SJSA1 (cell line): ENCODE data around the gene CD86. TPM values are rescaled to one million over a fixed set of nuclear protein-coding genes. Genes with fewer than 3 reads are reported as not detected.

Experiments
- DNase-seq, 2 experiments: peaks; one replicate each; pipeline ENCODE4 v3.0.0-alpha.2; 2015 to 2020; ENCODE audit warnings: low spot score in 2 of 2, low read depth in 1 of 2
- H3K27ac ChIP-seq: fragments of 250-450 bp; sonication (Bioruptor Pico); 2 replicates; pipeline ENCODE4 v1.5.1; 2020; ENCODE audit warnings: mild to moderate bottlenecking, moderate library complexity
- H3K27me3 ChIP-seq: fragments of 250-450 bp; sonication (Bioruptor Pico); replicated peaks from 2 replicates; pipeline ENCODE4 v1.5.1; 2020; ENCODE audit warnings: mild to moderate bottlenecking, moderate library complexity
- H3K36me3 ChIP-seq: fragments of 250-450 bp; sonication (Bioruptor Pico); 2 replicates; pipeline ENCODE4 v1.5.1; 2020; ENCODE audit warnings: mild to moderate bottlenecking
- H3K4me1 ChIP-seq: fragments of 250-450 bp; sonication (Bioruptor Pico); replicated peaks from 2 replicates; pipeline ENCODE4 v1.6.1; 2021; ENCODE audit warnings: mild to moderate bottlenecking
- H3K4me3 ChIP-seq: fragments of 250-450 bp; sonication (Bioruptor Pico); 2 replicates; pipeline ENCODE4 v1.5.1; 2020; ENCODE audit warnings: mild to moderate bottlenecking
- H3K9me3 ChIP-seq: fragments of 250-450 bp; sonication (Bioruptor Pico); replicated peaks from 2 replicates; pipeline ENCODE4 v1.5.1; 2020; ENCODE audit warnings: mild to moderate bottlenecking
- total RNA-seq: library from RNA; depleted of rRNA; stranded (reverse); fragments of >200 nt; shearing (Covaris generic); gene quantifications from 2 replicates; pipeline ENCODE4 v1.2.3, GENCODE V29; 2014; rRNA removed

The CD86 gene, protein sequence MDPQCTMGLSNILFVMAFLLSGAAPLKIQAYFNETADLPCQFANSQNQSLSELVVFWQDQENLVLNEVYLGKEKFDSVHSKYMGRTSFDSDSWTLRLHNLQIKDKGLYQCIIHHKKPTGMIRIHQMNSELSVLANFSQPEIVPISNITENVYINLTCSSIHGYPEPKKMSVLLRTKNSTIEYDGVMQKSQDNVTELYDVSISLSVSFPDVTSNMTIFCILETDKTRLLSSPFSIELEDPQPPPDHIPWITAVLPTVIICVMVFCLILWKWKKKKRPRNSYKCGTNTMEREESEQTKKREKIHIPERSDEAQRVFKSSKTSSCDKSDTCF
- total RNA-seq, result not detected in 2 replicates

DNA sequence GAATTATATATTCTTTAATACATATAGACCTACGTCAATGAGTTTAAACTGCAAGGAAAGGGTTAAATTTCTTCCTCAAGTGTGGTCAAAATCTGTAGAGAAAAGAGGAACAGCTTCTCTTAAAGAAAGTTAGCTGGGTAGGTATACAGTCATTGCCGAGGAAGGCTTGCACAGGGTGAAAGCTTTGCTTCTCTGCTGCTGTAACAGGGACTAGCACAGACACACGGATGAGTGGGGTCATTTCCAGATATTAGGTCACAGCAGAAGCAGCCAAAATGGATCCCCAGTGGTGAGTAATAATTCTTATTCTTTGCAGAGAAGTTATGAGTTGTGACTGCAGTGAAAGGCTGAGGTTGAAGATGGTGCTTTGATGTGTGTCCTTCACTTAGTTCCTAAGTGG lies at the start of gene CD86:
Gene CD86, plus strand, starts transcription at position 148 of the 400 bp plus-strand sequence. Its CDS starts 128 bp downstream, at position 276.
- H3K4me1 ChIP-seq, result no peaks in the 10 kb centered on the region
- no peaks in the 10 kb centered on the region for H3K27me3 ChIP-seq
- no peaks in the 10 kb centered on the region for H3K9me3 ChIP-seq
- no peaks in the 10 kb centered on the region for H3K36me3 ChIP-seq
- no peak for DNase-seq
- no peak within 1 kb of the TSS for H3K27ac ChIP-seq
- H3K4me3 ChIP-seq, result no peak within 1 kb of the TSS

- no peak for DNase-seq
- H3K36me3 ChIP-seq, result no peaks in the 10 kb centered on the region
- H3K27ac ChIP-seq, result no peak overlapping the region
- no peaks in the 10 kb centered on the region for H3K4me1 ChIP-seq
- no peaks in the 10 kb centered on the region for H3K27me3 ChIP-seq
- no peaks in the 10 kb centered on the region for H3K9me3 ChIP-seq
- H3K4me3 ChIP-seq, result no peak overlapping the region
Observed at GRCh38 chr3:122006267-122006666, 48.9 kb upstream of the CD86 start.

DNA sequence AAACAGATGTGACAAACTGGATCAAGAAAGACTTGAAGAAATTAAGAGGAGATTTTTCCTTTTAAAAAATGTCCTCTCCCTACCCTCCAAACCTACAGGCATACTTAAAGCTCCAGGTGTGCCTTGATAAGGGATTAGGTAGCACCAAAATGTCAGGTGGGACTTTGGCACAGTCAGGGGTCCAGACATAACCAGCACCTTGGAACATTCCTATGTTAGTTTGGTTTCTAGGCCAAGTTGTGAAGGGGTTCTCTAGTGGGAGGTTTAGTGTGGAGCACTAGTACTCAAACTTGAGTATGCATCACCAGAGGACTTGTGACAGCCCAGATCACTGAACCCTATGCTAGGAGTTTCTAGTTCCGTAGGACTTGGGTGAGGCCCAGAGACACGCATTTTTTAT lies 47.0 kb upstream of the CD86 start:
- no peaks in the 10 kb centered on the region for H3K4me1 ChIP-seq
- H3K36me3 ChIP-seq, result no peaks in the 10 kb centered on the region
- H3K4me3 ChIP-seq, result no peak overlapping the region
- H3K9me3 ChIP-seq, result no peaks in the 10 kb centered on the region
- H3K27me3 ChIP-seq, result no peaks in the 10 kb centered on the region
- DNase-seq, result no peak
- no peak overlapping the region for H3K27ac ChIP-seq

GRCh38 chr3:122010506-122010905 lies 44.7 kb upstream of the CD86 start:
- Histone ChIP-seq H3K27me3 (no peaks in the 10 kb centered on the region), H3K27ac (no peak overlapping the region), H3K4me3 (no peak overlapping the region), H3K9me3 (no peaks in the 10 kb centered on the region; the same call in 1 of the 2 replicates), H3K36me3 (no peaks in the 10 kb centered on the region), H3K4me1 (no peaks in the 10 kb centered on the region)
- DNase-seq, result no peak

DNA sequence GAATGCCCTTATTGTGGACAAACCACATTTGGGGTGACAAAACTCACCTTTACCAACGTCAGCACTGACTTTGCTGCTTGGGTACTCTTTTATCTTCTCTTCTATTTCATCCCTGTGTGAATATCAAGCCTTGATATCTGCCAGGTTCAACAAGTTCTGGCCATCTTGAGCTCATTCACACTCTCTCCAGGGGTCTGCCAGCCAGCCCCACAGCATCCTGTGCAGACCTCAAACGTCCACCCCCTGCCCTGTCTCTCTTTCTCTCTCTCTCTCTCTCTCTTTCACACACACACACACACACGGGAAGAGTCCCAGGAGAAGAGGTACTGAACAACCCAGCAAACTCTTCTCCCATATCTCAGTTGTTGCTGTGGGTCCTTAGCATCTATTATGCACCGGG lies 43.8 kb upstream of the CD86 start:
- DNase-seq, result no peak
- Histone ChIP-seq H3K27ac (no peak overlapping the region), H3K36me3 (no peaks in the 10 kb centered on the region)

GRCh38 chr3:122012821-122013220 lies 42.3 kb upstream of the CD86 start:
- no peak for DNase-seq
- Histone ChIP-seq H3K27me3 (no peaks in the 10 kb centered on the region), H3K27ac (no peak overlapping the region), H3K36me3 (no peaks in the 10 kb centered on the region), H3K9me3 (no peaks in the 10 kb centered on the region; the same call in 1 of the 2 replicates), H3K4me3 (no peak overlapping the region), H3K4me1 (no peaks in the 10 kb centered on the region)

More for the DNA sequence above, 43.8 kb upstream of the CD86 start:
- Histone ChIP-seq H3K9me3 (no peaks in the 10 kb centered on the region; the same call in 1 of the 2 replicates), H3K27me3 (no peaks in the 10 kb centered on the region), H3K4me1 (no peaks in the 10 kb centered on the region), H3K4me3 (no peak overlapping the region)

DNA sequence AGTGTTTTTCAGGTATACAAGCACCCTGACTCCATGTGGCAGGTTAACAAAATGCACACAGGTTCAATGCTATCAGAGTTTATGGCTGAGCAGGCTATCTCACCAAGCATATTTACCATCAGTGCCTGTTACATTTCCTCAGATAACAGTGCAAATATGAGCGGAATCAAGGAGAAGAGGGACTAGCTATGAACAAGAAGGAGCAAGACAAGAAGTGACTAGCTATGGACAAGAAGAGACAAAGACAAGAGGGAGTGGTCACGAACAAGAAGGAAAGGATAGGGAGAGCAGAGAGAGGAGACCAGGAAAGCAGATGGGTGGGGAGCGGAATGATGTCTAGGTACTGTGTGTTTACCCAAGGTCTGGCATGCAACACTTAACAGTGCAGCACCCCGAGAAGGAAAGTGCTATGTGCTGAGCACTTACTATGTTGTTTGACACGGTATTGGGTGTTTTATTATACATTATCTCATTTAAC lies 41.7 kb upstream of the CD86 start:
- no peak overlapping the region for H3K27ac ChIP-seq
- DNase-seq, result no peak
- no peak overlapping the region for H3K4me3 ChIP-seq
- no peaks in the 10 kb centered on the region; the same call in 1 of the 2 replicates for H3K9me3 ChIP-seq
- H3K27me3 ChIP-seq, result no peaks in the 10 kb centered on the region
- H3K36me3 ChIP-seq, result no peaks in the 10 kb centered on the region
- no peaks in the 10 kb centered on the region for H3K4me1 ChIP-seq

DNA sequence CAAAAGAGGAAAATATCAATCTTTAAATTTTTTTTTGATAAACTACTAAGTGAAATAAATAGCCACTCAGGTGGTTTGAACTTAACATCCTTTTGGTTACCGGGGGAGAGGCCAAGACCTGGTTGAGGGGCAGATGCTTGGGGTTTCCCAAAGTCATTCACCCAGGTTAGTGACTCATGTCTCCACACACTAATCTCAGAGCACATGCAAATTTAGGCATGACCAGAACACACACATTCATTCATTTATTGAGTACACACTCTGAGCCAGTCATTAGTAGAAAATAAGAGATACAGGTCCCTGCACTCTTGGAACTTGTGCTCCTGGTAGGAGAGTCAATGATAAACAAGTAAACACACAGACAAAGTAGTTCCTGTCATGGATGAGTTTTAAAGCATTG lies 40.4 kb upstream of the CD86 start:
- Histone ChIP-seq H3K4me1 (no peaks in the 10 kb centered on the region), H3K27ac (no peak overlapping the region), H3K27me3 (no peaks in the 10 kb centered on the region), H3K4me3 (no peak overlapping the region), H3K36me3 (no peaks in the 10 kb centered on the region), H3K9me3 (no peaks in the 10 kb centered on the region; the same call in 1 of the 2 replicates)
- DNase-seq, result no peak

DNA sequence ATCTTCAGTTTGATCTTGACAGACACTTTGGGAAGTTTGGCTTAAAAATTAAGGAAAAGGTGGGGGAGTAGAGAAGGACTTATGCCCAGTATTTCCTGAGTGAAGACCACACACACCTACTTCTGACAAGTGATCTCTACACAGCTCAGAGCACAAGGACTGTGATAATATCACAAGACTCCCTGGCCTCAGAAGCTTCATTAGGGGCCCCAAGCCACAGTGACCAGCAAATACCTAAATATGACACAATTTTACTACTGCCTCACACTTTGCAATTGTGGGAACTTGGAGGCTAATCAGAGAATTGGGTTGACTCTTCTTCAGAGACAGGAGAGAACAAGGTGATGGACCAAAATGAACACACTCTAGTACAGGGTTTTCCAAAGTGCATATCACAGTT lies 35.7 kb upstream of the CD86 start:
- Histone ChIP-seq H3K27me3 (no peaks in the 10 kb centered on the region), H3K27ac (no peak overlapping the region), H3K4me3 (no peak overlapping the region), H3K9me3 (no peaks in the 10 kb centered on the region), H3K36me3 (no peaks in the 10 kb centered on the region), H3K4me1 (no peaks in the 10 kb centered on the region)
- DNase-seq, result no peak

- no peaks in the 10 kb centered on the region for H3K36me3 ChIP-seq
- no peaks in the 10 kb centered on the region for H3K4me1 ChIP-seq
- H3K9me3 ChIP-seq, result no peaks in the 10 kb centered on the region
- H3K27me3 ChIP-seq, result no peaks in the 10 kb centered on the region
- no peak overlapping the region for H3K27ac ChIP-seq
- H3K4me3 ChIP-seq, result no peak overlapping the region
- DNase-seq, result no peak
Observed at GRCh38 chr3:122021037-122021436, 34.1 kb upstream of the CD86 start.

- H3K27ac ChIP-seq, result no peak within 1 kb of the TSS
- no peak within 1 kb of the TSS for H3K4me3 ChIP-seq
- no peaks in the 10 kb centered on the region for H3K4me1 ChIP-seq
- H3K36me3 ChIP-seq, result no peaks in the 10 kb centered on the region
- H3K9me3 ChIP-seq, result no peaks in the 10 kb centered on the region
- no peak for DNase-seq
- H3K27me3 ChIP-seq, result no peaks in the 10 kb centered on the region
Observed at GRCh38 chr3:122021811-122022401, 33.3 kb upstream of the CD86 start, which contains the start of gene ILDR1. TSS of gene ILDR1 (minus strand) at chr3:122022247. CDS start at chr3:122022077, 170 bp downstream.

- H3K27me3 ChIP-seq, result no peaks in the 10 kb centered on the region
- H3K36me3 ChIP-seq, result no peaks in the 10 kb centered on the region
- no peak for DNase-seq
- no peak overlapping the region for H3K4me3 ChIP-seq
- no peaks in the 10 kb centered on the region for H3K9me3 ChIP-seq
- H3K4me1 ChIP-seq, result no peaks in the 10 kb centered on the region
- no peak overlapping the region for H3K27ac ChIP-seq
Observed at GRCh38 chr3:122023335-122023910, 31.7 kb upstream of the CD86 start.

- Histone ChIP-seq H3K27ac (no peak overlapping the region), H3K36me3 (no peaks in the 10 kb centered on the region), H3K4me3 (no peak overlapping the region), H3K4me1 (no peaks in the 10 kb centered on the region), H3K27me3 (no peaks in the 10 kb centered on the region), H3K9me3 (no peaks in the 10 kb centered on the region)
- no peak for DNase-seq
Observed at GRCh38 chr3:122024800-122025199, 30.4 kb upstream of the CD86 start.

DNA sequence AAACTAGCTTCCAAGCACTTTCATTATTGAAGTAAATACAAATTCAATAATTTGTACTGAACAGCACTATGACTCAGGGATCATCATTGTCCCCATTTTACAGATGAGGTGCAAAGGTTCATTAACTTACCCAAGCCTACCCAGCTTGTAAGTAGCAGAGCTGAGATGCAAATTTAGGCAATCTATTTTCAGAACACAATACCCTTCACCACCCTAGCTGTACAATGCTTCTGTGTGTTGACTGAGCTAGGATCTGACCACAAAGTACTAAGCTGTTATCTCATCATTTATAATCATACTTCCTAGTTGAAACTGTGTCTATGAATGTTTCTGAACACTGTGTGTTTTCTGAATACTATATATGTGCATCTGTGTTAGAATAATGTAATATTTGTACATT lies 29.9 kb upstream of the CD86 start:
- no peaks in the 10 kb centered on the region for H3K9me3 ChIP-seq

More for the DNA sequence above, 29.9 kb upstream of the CD86 start:
- Histone ChIP-seq H3K27me3 (no peaks in the 10 kb centered on the region), H3K27ac (no peak overlapping the region), H3K36me3 (no peaks in the 10 kb centered on the region), H3K4me1 (no peaks in the 10 kb centered on the region), H3K4me3 (no peak overlapping the region)
- no peak for DNase-seq
